ENCODE data around the gene SFXN5.

Gene SFXN5

DNA sequence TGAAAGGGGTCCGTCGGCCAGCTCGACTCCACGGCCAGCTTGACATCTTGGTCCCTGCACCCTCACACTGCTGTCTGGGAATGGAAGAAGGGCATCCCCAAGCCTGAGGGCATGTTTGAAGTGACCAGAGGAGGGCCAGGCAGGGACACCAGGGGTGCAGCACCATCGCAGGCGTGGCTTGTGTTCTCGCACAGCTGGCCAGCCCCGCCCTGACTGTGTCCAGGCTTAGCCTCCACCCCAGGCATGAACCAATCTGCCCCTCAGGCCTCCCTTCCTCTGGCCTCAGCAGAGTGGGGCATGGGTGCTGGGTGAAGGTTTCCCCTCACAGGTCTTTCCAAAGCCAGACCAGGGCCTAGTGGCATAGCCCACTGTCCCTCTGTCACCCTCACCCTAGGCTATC lies 129.2 kb downstream of the SFXN5 start:
- no peak for DNase-seq (ENCODE audit: extremely low read depth, low read depth)
- TF ChIP-seq, protein P1, sequence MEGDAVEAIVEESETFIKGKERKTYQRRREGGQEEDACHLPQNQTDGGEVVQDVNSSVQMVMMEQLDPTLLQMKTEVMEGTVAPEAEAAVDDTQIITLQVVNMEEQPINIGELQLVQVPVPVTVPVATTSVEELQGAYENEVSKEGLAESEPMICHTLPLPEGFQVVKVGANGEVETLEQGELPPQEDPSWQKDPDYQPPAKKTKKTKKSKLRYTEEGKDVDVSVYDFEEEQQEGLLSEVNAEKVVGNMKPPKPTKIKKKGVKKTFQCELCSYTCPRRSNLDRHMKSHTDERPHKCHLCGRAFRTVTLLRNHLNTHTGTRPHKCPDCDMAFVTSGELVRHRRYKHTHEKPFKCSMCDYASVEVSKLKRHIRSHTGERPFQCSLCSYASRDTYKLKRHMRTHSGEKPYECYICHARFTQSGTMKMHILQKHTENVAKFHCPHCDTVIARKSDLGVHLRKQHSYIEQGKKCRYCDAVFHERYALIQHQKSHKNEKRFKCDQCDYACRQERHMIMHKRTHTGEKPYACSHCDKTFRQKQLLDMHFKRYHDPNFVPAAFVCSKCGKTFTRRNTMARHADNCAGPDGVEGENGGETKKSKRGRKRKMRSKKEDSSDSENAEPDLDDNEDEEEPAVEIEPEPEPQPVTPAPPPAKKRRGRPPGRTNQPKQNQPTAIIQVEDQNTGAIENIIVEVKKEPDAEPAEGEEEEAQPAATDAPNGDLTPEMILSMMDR (IDR thresholded peaks at IDR 0.05; ENCODE audit: low read depth, low read length), result no peak

DNA sequence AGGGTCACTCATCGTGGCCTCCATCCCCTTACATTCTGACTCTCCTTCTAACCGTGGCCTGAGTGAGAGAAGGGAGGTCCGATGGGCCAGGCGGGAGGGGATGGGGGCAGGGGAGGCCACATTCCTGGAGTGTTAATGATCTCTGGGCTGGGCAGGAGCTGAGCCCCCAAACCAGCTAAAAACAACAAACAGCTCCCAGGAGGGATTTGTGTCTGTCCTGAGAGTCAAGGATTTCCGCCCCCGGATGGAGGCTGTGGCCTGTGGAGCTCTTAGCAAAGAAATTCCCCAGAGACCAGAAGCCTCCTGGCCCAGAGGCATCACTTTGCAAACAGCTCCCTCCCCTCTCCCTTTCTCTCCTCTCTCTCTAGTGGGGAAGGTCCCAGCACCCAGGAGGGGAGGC lies 130.7 kb downstream of the SFXN5 start:
- peak; percentile 11 for DNase-seq (ENCODE audit: extremely low read depth, low read depth)
- TF ChIP-seq, protein P1 (IDR thresholded peaks at IDR 0.05; ENCODE audit: low read depth, low read length), result no peak

DNA sequence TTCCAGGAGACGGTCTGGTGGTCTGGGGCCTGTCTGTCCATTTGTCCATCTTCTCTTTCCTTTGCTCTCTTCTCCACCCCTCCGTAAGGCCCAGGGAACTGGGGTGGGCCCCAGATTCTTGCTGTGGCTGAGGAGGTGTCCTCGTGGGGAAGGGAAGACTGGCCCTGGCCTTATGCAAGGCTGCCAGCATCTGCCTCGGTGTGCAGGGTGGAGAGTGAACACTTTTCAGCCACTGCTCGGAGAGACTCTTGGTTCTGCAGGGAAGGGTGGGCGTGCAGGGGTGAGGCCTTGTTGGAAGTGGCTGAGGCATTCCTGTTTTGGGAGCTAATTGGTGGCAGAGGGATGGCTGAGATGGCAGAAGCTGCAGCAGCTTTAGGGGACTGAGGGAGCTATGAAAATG lies 131.2 kb downstream of the SFXN5 start:
- TF ChIP-seq, protein P1 (IDR thresholded peaks at IDR 0.05; ENCODE audit: low read depth, low read length), result no peak
- DNase-seq (ENCODE audit: extremely low read depth, low read depth), result no peak

DNA sequence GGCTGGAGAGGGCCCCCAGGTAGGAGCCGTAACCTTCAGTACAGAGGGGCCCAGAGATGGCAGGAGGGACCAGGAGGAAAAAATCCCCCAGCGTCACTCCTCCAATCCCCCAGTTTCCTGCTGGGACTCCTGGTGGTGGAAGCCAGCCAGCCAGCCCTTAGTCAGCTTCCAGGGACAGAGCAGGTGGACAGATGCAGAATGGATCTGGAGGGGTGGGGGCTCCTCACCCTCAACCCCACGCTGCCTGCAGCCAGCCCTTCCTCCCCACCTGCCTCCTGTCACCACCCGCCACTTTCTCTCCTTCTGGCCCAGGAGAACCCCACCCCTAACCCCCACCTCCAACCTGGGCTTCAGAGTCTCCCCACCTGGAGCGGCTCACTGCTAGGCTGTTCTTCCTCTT lies 133.1 kb downstream of the SFXN5 start:
- DNase-seq (ENCODE audit: extremely low read depth, low read depth), result no peak
- TF ChIP-seq, protein P1 (IDR thresholded peaks at IDR 0.05; ENCODE audit: low read depth, low read length), result no peak

DNA sequence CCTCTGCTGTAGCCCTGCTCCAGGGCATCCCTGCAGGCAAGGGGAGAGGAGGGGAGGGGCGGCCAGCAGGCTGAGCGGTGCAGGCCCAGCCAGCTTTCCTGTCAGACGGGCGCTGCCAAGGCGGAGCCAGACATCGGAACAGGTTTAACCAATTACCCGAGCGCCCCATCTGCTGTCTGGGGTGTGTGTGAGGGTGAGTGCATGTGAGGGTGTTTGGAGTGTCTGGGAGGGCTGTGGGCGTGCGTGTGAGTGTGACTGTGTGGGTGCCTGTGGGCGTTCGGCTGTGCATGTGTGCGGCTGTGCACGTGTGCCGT lies 134.2 kb downstream of the SFXN5 start:
- no peak for DNase-seq (ENCODE audit: extremely low read depth, low read depth)
- TF ChIP-seq, protein P1 (IDR thresholded peaks at IDR 0.05; ENCODE audit: low read depth, low read length), result no peak

DNA sequence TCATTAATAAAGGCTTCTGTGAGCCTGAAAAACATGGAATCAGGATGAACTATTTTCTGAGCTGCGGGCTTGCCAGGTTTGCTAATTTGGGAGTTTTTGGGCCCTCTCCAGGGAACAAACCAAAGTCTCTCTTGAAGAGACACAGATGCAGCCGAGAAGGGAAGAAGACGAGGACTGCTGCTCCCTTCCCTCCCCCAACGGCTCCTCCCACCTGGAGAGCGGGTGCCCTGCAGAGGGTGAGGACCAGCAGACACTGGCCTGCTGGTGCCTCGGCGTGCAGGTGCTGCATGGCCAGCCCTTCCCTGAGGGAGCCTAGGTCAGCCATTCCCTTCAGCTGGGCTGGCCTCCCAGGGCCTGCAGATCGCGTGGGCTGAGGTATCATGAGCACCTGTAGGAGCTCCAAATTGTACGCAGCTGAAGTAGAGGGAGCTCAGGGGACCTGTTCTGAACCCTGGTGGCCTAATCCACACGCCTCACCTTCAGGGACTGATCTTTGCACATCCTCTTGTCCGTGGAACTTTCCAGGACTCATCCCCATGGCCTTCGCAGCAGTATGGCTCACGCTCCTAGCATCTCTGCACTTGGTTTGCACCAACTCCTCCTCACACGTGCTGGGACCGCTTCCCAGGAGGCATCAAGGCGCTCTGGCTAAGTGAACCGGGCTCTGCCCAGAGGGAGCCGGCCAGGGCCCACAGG lies 134.7 kb downstream of the SFXN5 start:
- TF ChIP-seq, protein P1 (IDR thresholded peaks at IDR 0.05; ENCODE audit: low read depth, low read length), result no peak
- DNase-seq (ENCODE audit: extremely low read depth, low read depth), result no peak

DNA sequence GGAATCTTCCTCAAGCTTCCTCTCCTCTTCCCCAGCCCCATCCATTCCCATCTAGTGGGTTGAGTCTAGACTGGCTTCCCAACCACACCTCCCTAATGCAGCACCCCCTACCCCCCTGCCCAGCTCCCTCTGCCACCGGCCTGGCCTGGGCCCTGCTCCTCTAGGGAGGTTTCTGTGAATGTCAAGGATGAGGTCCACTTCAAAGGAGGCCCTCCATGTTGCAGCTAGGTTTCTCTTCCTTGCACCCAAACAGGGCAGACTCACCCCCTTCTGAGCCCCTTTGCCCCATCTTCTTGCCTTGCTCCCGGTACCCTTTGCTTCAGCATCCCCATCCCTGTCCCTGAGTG lies 135.9 kb downstream of the SFXN5 start:
- no peak for DNase-seq (ENCODE audit: extremely low read depth, low read depth)
- TF ChIP-seq, protein P1 (IDR thresholded peaks at IDR 0.05; ENCODE audit: low read depth, low read length), result no peak

Data from AG09319 (cell line).